ENCODE measurements around the gene WDFY4. TPM values are rescaled to one million over a fixed set of nuclear protein-coding genes. Genes with fewer than 3 reads are reported as not detected.

Gene WDFY4
- total RNA-seq, 1 donor from 2014 or later: 0.25 TPM

GRCh38 chr10:48802611-48803071 is 118.0 kb downstream of the WDFY4 start:
- H3K4me1 Mint-ChIP-seq (ENCODE audit: low read depth, unreplicated experiment): peaks cover 22% of the 10 kb centered on the region
- Histone ChIP-seq H3K27me3 (ENCODE audit: insufficient read depth, low read length) (peaks cover 2% of the 10 kb centered on the region), H3K36me3 (ENCODE audit: insufficient read depth, low read length) (no peaks in the 10 kb centered on the region)

GRCh38 chr10:48803801-48804584 is 119.3 kb downstream of the WDFY4 start:
- no peak overlapping the region for H3K4me3 Mint-ChIP-seq (ENCODE audit: unreplicated experiment)
- H3K4me1 Mint-ChIP-seq (ENCODE audit: low read depth, unreplicated experiment): peaks cover 22% of the 10 kb centered on the region
- no peak overlapping the region for H3K4me2 ChIP-seq (ENCODE audit: low read length)
- H3K9me3 Mint-ChIP-seq (ENCODE audit: unreplicated experiment): no peaks in the 10 kb centered on the region
- H3K27ac ChIP-seq (ENCODE audit: low read depth, low read length): no peak overlapping the region
- H3K27ac Mint-ChIP-seq (ENCODE audit: unreplicated experiment): peak overlapping the region; percentile 87
- H3K4me3 ChIP-seq (ENCODE audit: insufficient read depth, low read depth, low read length): no peak overlapping the region
- no peak overlapping the region for H2AFZ ChIP-seq (ENCODE audit: low read depth, low read length)
- no peaks in the 10 kb centered on the region for H4K20me1 ChIP-seq (ENCODE audit: insufficient read depth, low read length)
- H3K27me3 Mint-ChIP-seq (ENCODE audit: low read depth, unreplicated experiment): peaks cover 2% of the 10 kb centered on the region
- H3K27me3 ChIP-seq (ENCODE audit: insufficient read depth, low read length): peaks cover 2% of the 10 kb centered on the region
- DNase-seq (ENCODE audit: low read depth): no peak
- peaks cover 3% of the 10 kb centered on the region for H3K9me3 ChIP-seq (ENCODE audit: insufficient read depth, low read depth, low read length)
- TF ChIP-seq EZH2 (IDR thresholded peaks at IDR 0.05; ENCODE audit: insufficient read depth, low read length) (no peak), CTCF (IDR thresholded peaks at IDR 0.05; ENCODE audit: insufficient read depth, low read depth, low read length) (no peak)
- no peaks in the 10 kb centered on the region for H3K4me1 ChIP-seq (ENCODE audit: insufficient read depth, low read length)
- H3K36me3 ChIP-seq (ENCODE audit: insufficient read depth, low read length): no peaks in the 10 kb centered on the region
- FAIRE-seq: no peak
- H3K36me3 Mint-ChIP-seq (ENCODE audit: low read depth, unreplicated experiment): no peaks in the 10 kb centered on the region
- no peaks in the 10 kb centered on the region for H3K79me2 ChIP-seq (ENCODE audit: insufficient read depth, low read length)
- H3K9ac ChIP-seq (ENCODE audit: low read length): no peak overlapping the region

More at GRCh38 chr10:48802611-48803071, 118.0 kb downstream of the WDFY4 start:
- DNase-seq (ENCODE audit: low read depth) (no peak), FAIRE-seq (no peak)
- TF ChIP-seq CTCF (IDR thresholded peaks at IDR 0.05; ENCODE audit: insufficient read depth, low read depth, low read length) (no peak), EZH2 (IDR thresholded peaks at IDR 0.05; ENCODE audit: insufficient read depth, low read length) (no peak)
- H3K4me1 ChIP-seq (ENCODE audit: insufficient read depth, low read length): no peaks in the 10 kb centered on the region
- no peak overlapping the region for H3K4me3 ChIP-seq (ENCODE audit: insufficient read depth, low read depth, low read length)
- no peak overlapping the region for H3K4me2 ChIP-seq (ENCODE audit: low read length)
- Mint-ChIP-seq H3K27me3 (ENCODE audit: low read depth, unreplicated experiment) (peaks cover 2% of the 10 kb centered on the region), H3K36me3 (ENCODE audit: low read depth, unreplicated experiment) (no peaks in the 10 kb centered on the region), H3K4me3 (ENCODE audit: unreplicated experiment) (no peak overlapping the region), H3K9me3 (ENCODE audit: unreplicated experiment) (no peaks in the 10 kb centered on the region), H3K27ac (ENCODE audit: unreplicated experiment) (no peak overlapping the region)
- H4K20me1 ChIP-seq (ENCODE audit: insufficient read depth, low read length): no peaks in the 10 kb centered on the region
- peaks cover 3% of the 10 kb centered on the region for H3K9me3 ChIP-seq (ENCODE audit: insufficient read depth, low read depth, low read length)
- no peak overlapping the region for H3K27ac ChIP-seq (ENCODE audit: low read depth, low read length)
- no peak overlapping the region for H2AFZ ChIP-seq (ENCODE audit: low read depth, low read length)
- H3K9ac ChIP-seq (ENCODE audit: low read length): no peak overlapping the region
- H3K79me2 ChIP-seq (ENCODE audit: insufficient read depth, low read length): no peaks in the 10 kb centered on the region

- H3K4me3 Mint-ChIP-seq (ENCODE audit: unreplicated experiment): no peak overlapping the region
- Histone ChIP-seq H3K9ac (ENCODE audit: low read length) (no peak overlapping the region), H3K27ac (ENCODE audit: low read depth, low read length) (no peak overlapping the region), H3K36me3 (ENCODE audit: insufficient read depth, low read length) (no peaks in the 10 kb centered on the region), H3K4me3 (ENCODE audit: insufficient read depth, low read depth, low read length) (no peak overlapping the region), H2AFZ (ENCODE audit: low read depth, low read length) (no peak overlapping the region), H3K79me2 (ENCODE audit: insufficient read depth, low read length) (no peaks in the 10 kb centered on the region), H3K9me3 (ENCODE audit: insufficient read depth, low read depth, low read length) (peaks cover 3% of the 10 kb centered on the region), H3K4me2 (ENCODE audit: low read length) (no peak overlapping the region), H3K27me3 (ENCODE audit: insufficient read depth, low read length) (peaks cover 2% of the 10 kb centered on the region), H3K4me1 (ENCODE audit: insufficient read depth, low read length) (no peaks in the 10 kb centered on the region), H4K20me1 (ENCODE audit: insufficient read depth, low read length) (no peaks in the 10 kb centered on the region)
- peaks cover 22% of the 10 kb centered on the region for H3K4me1 Mint-ChIP-seq (ENCODE audit: low read depth, unreplicated experiment)
- FAIRE-seq: no peak
- H3K27me3 Mint-ChIP-seq (ENCODE audit: low read depth, unreplicated experiment): peaks cover 2% of the 10 kb centered on the region
- H3K36me3 Mint-ChIP-seq (ENCODE audit: low read depth, unreplicated experiment): no peaks in the 10 kb centered on the region
- TF ChIP-seq CTCF (IDR thresholded peaks at IDR 0.05; ENCODE audit: insufficient read depth, low read depth, low read length): no peak
- TF ChIP-seq EZH2 (IDR thresholded peaks at IDR 0.05; ENCODE audit: insufficient read depth, low read length): no peak
- no peak overlapping the region for H3K27ac Mint-ChIP-seq (ENCODE audit: unreplicated experiment)
- no peak for DNase-seq (ENCODE audit: low read depth)
- H3K9me3 Mint-ChIP-seq (ENCODE audit: unreplicated experiment): no peaks in the 10 kb centered on the region
These were observed 120.1 kb downstream of the WDFY4 start for GRCh38 chr10:48804740-48805182.

Measured in astrocyte (in vitro differentiated cells and primary cell).